ENCODE results near the gene TBC1D22A.

DNA sequence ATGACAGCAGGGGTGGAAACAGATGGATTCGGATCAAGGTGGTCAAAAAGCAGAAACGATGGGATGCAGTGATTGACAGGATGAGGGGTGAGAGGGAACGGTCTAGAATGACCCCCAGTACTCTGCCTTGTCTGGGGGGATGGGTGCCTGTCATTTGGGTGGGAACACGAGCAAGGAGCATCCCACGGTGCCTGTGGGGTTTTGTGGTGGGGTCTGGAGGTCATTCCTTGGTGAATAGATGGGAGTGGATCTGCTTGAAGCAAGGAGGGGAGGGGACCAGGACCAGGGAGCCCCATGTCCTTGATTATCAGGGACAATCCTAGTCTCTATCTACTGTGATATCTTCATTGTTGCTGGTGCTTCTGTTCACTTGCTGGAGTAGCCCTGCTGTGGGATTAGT lies 16.3 kb upstream of the TBC1D22A start:
- TF ChIP-seq, protein P1, sequence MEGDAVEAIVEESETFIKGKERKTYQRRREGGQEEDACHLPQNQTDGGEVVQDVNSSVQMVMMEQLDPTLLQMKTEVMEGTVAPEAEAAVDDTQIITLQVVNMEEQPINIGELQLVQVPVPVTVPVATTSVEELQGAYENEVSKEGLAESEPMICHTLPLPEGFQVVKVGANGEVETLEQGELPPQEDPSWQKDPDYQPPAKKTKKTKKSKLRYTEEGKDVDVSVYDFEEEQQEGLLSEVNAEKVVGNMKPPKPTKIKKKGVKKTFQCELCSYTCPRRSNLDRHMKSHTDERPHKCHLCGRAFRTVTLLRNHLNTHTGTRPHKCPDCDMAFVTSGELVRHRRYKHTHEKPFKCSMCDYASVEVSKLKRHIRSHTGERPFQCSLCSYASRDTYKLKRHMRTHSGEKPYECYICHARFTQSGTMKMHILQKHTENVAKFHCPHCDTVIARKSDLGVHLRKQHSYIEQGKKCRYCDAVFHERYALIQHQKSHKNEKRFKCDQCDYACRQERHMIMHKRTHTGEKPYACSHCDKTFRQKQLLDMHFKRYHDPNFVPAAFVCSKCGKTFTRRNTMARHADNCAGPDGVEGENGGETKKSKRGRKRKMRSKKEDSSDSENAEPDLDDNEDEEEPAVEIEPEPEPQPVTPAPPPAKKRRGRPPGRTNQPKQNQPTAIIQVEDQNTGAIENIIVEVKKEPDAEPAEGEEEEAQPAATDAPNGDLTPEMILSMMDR (IDR thresholded peaks at IDR 0.05; ENCODE audit: low read length): no peak
- no peak for TF ChIP-seq EZH2 (IDR thresholded peaks at IDR 0.05; ENCODE audit: borderline replicate concordance, low read length)
